ENCODE results near the gene LRRN3. TPM values are rescaled to one million over a fixed set of nuclear protein-coding genes. Genes with fewer than 3 reads are reported as not detected.

LRRN3 gene
- total and polyA plus RNA-seq, 4 donors = 0.42 to 13.7 (median 2.9) TPM

- ATAC-seq (ENCODE audit: insufficient read depth, low FRiP score) = no peak
- Histone ChIP-seq H3K27ac (ENCODE audit: low read depth in 1 of 2, low read length in 1 of 2) (no peak overlapping the region), H3K9ac (ENCODE audit: insufficient read depth in 1 of 2, low read length in 2 of 2) (no peak overlapping the region), H3K36me3 (ENCODE audit: control insufficient read depth in 4 of 4, insufficient read depth in 4 of 4, low read length in 4 of 4) (no peaks in the 10 kb centered on the region), H3K4me1 (ENCODE audit: control insufficient read depth in 5 of 5, insufficient read depth in 5 of 5, low read length in 5 of 5) (peaks cover 0 to 35% (median 3%) of the 10 kb centered on the region in 5 donors), H3K9me3 (ENCODE audit: control insufficient read depth in 4 of 4, insufficient read depth in 3 of 4, low read length in 3 of 4) (no peaks in the 10 kb centered on the region), H3K27me3 (ENCODE audit: control insufficient read depth in 3 of 3, insufficient read depth in 3 of 3, low read length in 2 of 3) (no peaks in the 10 kb centered on the region), H3K4me3 (no peak overlapping the region)
- 94 to 96% methylated on average over 4 of the region's 4 CpGs for WGBS, 2 donors
- DNase-seq = no peak
- no peak for TF ChIP-seq CTCF (IDR thresholded peaks at IDR 0.05; ENCODE audit: control extremely low read depth, extremely low read depth)
Observed at GRCh38 chr7:111103136-111103535, 12.2 kb downstream of the LRRN3 start.

- Histone ChIP-seq H3K27ac (ENCODE audit: low read depth in 1 of 2, low read length in 1 of 2) (no peak overlapping the region), H3K27me3 (ENCODE audit: control insufficient read depth in 3 of 3, insufficient read depth in 3 of 3, low read length in 2 of 3) (no peaks in the 10 kb centered on the region), H3K9me3 (ENCODE audit: control insufficient read depth in 4 of 4, insufficient read depth in 3 of 4, low read length in 3 of 4) (no peaks in the 10 kb centered on the region), H3K4me1 (ENCODE audit: control insufficient read depth in 5 of 5, insufficient read depth in 5 of 5, low read length in 5 of 5) (peaks cover 0 to 35% (median 3%) of the 10 kb centered on the region in 5 donors), H3K9ac (ENCODE audit: insufficient read depth in 1 of 2, low read length in 2 of 2) (no peak overlapping the region), H3K36me3 (ENCODE audit: control insufficient read depth in 4 of 4, insufficient read depth in 4 of 4, low read length in 4 of 4) (no peaks in the 10 kb centered on the region), H3K4me3 (no peak overlapping the region)
- no peak for DNase-seq
- TF ChIP-seq CTCF (IDR thresholded peaks at IDR 0.05; ENCODE audit: control extremely low read depth, extremely low read depth) = no peak
- 92 to 93% methylated on average over 4 of the region's 4 CpGs for WGBS, 2 donors
- no peak for ATAC-seq (ENCODE audit: insufficient read depth, low FRiP score)
Observed at GRCh38 chr7:111103678-111104274, 12.8 kb downstream of the LRRN3 start.

- no peaks in the 10 kb centered on the region for H3K27me3 ChIP-seq (ENCODE audit: control insufficient read depth in 3 of 3, insufficient read depth in 3 of 3, low read length in 2 of 3)
- H3K36me3 ChIP-seq (ENCODE audit: control insufficient read depth in 4 of 4, insufficient read depth in 4 of 4, low read length in 4 of 4) = no peaks in the 10 kb centered on the region
- no peak overlapping the region for H3K9ac ChIP-seq (ENCODE audit: insufficient read depth in 1 of 2, low read length in 2 of 2)
- DNase-seq = no peak
- 89 to 91% methylated on average over 3 of the region's 3 CpGs for WGBS, 2 donors
- no peaks in the 10 kb centered on the region for H3K9me3 ChIP-seq (ENCODE audit: control insufficient read depth in 4 of 4, insufficient read depth in 3 of 4, low read length in 3 of 4)
- ATAC-seq (ENCODE audit: insufficient read depth, low FRiP score) = no peak
- no peak overlapping the region for H3K27ac ChIP-seq (ENCODE audit: low read depth in 1 of 2, low read length in 1 of 2)
- peaks cover 0 to 41% (median 7%) of the 10 kb centered on the region in 5 donors for H3K4me1 ChIP-seq (ENCODE audit: control insufficient read depth in 5 of 5, insufficient read depth in 5 of 5, low read length in 5 of 5)
- TF ChIP-seq CTCF (IDR thresholded peaks at IDR 0.05; ENCODE audit: control extremely low read depth, extremely low read depth) = no peak
- no peak overlapping the region for H3K4me3 ChIP-seq
Observed at GRCh38 chr7:111104710-111105109, 13.8 kb downstream of the LRRN3 start.

- Histone ChIP-seq H3K9ac (ENCODE audit: insufficient read depth in 1 of 2, low read length in 2 of 2) (no peak overlapping the region), H3K27ac (ENCODE audit: low read depth in 1 of 2, low read length in 1 of 2) (no peak overlapping the region), H3K4me3 (no peak overlapping the region), H3K9me3 (ENCODE audit: control insufficient read depth in 4 of 4, insufficient read depth in 3 of 4, low read length in 3 of 4) (no peaks in the 10 kb centered on the region), H3K36me3 (ENCODE audit: control insufficient read depth in 4 of 4, insufficient read depth in 4 of 4, low read length in 4 of 4) (no peaks in the 10 kb centered on the region), H3K27me3 (ENCODE audit: control insufficient read depth in 3 of 3, insufficient read depth in 3 of 3, low read length in 2 of 3) (no peaks in the 10 kb centered on the region), H3K4me1 (ENCODE audit: control insufficient read depth in 5 of 5, insufficient read depth in 5 of 5, low read length in 5 of 5) (peaks cover 0 to 42% (median 7%) of the 10 kb centered on the region in 5 donors)
- no peak for ATAC-seq (ENCODE audit: insufficient read depth, low FRiP score)
- WGBS, 2 donors = 85 to 86% methylated on average over 3 of the region's 3 CpGs
- no peak for DNase-seq
- no peak for TF ChIP-seq CTCF (IDR thresholded peaks at IDR 0.05; ENCODE audit: control extremely low read depth, extremely low read depth)
Observed at GRCh38 chr7:111105269-111105668, 14.3 kb downstream of the LRRN3 start.
